ENCODE results near the gene FLAD1.

Gene FLAD1

DNA sequence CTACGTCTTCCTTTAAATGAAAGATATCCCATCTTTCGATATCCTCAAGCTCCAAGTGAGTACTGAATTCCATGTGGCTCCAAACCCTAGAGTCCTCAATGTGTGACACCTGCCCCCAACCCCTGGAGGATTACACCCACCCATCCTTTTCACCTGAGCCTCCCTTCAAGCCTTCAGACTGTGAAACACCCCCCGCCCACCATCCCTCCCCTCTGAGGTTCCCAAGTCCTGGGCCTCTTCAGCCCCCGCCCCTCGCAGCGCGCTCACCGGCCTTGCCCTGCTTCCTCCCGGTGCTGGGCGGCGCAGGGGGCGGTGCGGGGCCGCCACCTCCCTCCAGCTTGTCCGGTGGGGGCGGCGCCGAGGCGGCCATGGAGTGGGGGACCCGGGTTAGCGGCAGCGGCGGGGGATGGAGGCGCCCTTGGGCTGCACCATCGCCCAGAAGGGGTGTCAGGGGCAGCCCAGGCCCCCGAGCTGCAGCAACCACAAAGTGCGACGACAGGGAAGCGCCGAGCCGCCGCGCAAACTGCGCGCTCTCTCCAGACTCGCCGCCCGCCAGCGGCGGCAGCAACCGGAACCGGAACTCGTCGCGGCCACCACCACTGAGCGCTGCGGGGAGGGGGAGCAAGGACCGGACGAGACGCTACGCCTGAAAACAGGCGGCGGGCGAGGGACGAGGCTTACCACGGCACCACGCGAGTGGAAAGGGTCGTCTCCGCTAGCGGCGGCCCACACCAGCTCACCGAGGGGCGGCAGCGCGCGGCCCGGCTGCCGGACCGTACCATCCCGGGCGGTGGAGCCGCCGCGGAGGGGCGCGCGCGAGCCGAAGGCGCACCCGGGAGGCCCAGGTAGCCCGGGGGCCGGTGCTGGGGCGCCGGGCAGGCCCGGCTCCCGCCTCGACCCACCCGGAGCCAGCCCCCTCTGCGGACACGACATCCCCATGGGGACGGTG lies 21.7 kb upstream of the FLAD1 start, which contains the start of gene PYGO2:
Gene PYGO2, minus strand, starts transcription at position 576 of the 949 bp plus-strand sequence. Its CDS starts 206 bp downstream, at position 370.
- peak within 1 kb of the TSS; percentile 57 for H2AFZ ChIP-seq (ENCODE audit: low read length, unreplicated experiment)
- H3K27me3 ChIP-seq (ENCODE audit: insufficient read depth, low read length) = no peaks in the 10 kb centered on the region
- H3K79me2 ChIP-seq (ENCODE audit: control insufficient read depth, insufficient read depth, low read length, unreplicated experiment) = peaks cover 14% of the 10 kb centered on the region
- peaks cover 3% of the 10 kb centered on the region; the same call in 1 of the 2 replicates for H3K36me3 ChIP-seq (ENCODE audit: insufficient read depth, low read length)
- peak within 1 kb of the TSS; percentile 80 for H3K27ac ChIP-seq (ENCODE audit: low read depth, low read length)
- H3K4me1 ChIP-seq (ENCODE audit: control insufficient read depth, insufficient read depth, low read length, unreplicated experiment) = peaks cover 34% of the 10 kb centered on the region
- H3K4me3 ChIP-seq (ENCODE audit: low read depth, low read length) = peak within 1 kb of the TSS; percentile 83

DNA sequence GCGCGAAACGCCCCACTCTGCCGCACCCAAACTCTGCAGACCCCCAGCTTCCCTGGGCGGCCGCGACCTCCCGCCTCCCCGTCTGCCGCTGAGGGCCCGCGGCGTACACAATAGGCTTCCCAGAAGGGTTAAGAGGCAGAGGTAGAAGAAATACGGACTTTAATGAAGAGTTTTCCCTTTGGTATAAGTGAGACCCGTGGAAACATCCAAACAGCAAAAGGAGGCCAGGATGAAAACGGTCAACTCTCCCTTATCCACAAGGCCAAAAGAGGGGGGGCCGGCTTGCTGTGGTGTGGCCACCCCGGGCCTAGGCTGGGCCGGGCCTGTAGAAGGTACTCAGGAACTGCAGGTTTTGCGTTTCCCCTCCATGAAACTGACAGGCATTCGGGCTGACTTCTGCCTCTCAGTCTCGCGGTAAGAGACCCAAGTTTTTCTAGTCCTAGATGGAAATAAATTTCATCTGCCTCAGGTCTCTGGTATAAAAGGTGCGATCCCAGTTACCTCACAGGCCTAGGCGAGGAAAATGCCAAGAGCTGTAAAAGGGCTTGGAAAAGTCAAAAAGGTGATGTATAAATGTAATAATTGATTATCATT lies 20.9 kb upstream of the FLAD1 start:
- Histone ChIP-seq H3K27ac (ENCODE audit: low read depth, low read length) (peak overlapping the region; percentile 80), H3K4me1 (ENCODE audit: control insufficient read depth, insufficient read depth, low read length, unreplicated experiment) (peaks cover 36% of the 10 kb centered on the region), H3K79me2 (ENCODE audit: control insufficient read depth, insufficient read depth, low read length, unreplicated experiment) (peaks cover 22% of the 10 kb centered on the region), H3K27me3 (ENCODE audit: insufficient read depth, low read length) (no peaks in the 10 kb centered on the region), H3K36me3 (ENCODE audit: insufficient read depth, low read length) (peaks cover 3% of the 10 kb centered on the region; the same call in 1 of the 2 replicates), H2AFZ (ENCODE audit: low read length, unreplicated experiment) (no peak overlapping the region), H3K4me3 (ENCODE audit: low read depth, low read length) (peak overlapping the region; percentile 83)

DNA sequence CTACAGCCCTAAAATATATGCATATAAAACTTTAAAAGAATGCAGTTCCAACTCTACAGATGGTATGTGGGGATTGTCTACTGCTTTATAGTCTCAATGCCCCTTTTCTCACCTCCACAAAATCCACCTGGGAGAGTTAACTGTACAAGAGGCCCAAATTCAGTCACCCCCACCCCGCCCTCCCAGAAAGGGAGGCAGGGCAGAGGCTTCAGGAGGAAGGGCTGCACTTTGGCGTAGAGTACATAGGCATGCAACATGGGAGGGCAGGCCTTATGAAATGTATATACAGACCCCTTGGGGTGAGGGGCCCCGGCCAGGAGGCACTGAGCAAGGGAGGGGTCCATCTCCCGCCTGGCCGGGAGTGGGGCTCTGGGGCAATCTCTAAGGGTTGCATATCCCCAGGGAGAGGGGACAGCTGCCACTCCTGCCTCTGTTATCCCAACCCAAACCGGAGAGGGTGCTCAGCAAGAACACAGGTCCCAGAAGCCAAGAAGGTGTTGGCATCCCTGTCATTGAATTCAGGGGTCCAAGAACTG lies 20.3 kb upstream of the FLAD1 start:
- Histone ChIP-seq H2AFZ (ENCODE audit: low read length, unreplicated experiment) (no peak overlapping the region), H3K27me3 (ENCODE audit: insufficient read depth, low read length) (no peaks in the 10 kb centered on the region), H3K27ac (ENCODE audit: low read depth, low read length) (no peak overlapping the region), H3K4me3 (ENCODE audit: low read depth, low read length) (peak overlapping the region; percentile 83), H3K36me3 (ENCODE audit: insufficient read depth, low read length) (peaks cover 3% of the 10 kb centered on the region; the same call in 1 of the 2 replicates), H3K4me1 (ENCODE audit: control insufficient read depth, insufficient read depth, low read length, unreplicated experiment) (peaks cover 42% of the 10 kb centered on the region), H3K79me2 (ENCODE audit: control insufficient read depth, insufficient read depth, low read length, unreplicated experiment) (peaks cover 28% of the 10 kb centered on the region)

DNA sequence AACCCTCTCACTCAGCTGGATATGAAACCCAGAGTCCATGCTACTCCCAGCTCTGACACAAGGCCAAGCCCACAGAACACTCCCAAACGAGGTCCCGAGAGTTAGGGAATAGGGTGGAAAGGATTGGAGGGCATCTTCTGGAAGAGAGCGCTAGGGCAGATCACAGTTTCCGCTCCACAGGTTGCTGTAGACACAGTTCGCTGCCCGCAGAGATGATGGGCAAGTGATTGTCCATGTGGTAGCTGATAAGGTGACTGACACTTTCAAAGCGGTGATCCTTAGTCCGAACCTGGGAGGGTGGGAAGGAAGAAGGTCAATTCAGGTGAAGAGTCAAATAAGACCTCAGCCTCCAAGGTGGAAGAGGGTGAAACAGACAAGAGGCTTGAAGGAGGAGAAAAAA lies 19.5 kb upstream of the FLAD1 start:
- peaks cover 36% of the 10 kb centered on the region for H3K79me2 ChIP-seq (ENCODE audit: control insufficient read depth, insufficient read depth, low read length, unreplicated experiment)
- peaks cover 3% of the 10 kb centered on the region; the same call in 1 of the 2 replicates for H3K36me3 ChIP-seq (ENCODE audit: insufficient read depth, low read length)
- H3K27me3 ChIP-seq (ENCODE audit: insufficient read depth, low read length) = no peaks in the 10 kb centered on the region
- H2AFZ ChIP-seq (ENCODE audit: low read length, unreplicated experiment) = no peak overlapping the region
- H3K27ac ChIP-seq (ENCODE audit: low read depth, low read length) = no peak overlapping the region
- no peak overlapping the region for H3K4me3 ChIP-seq (ENCODE audit: low read depth, low read length)
- H3K4me1 ChIP-seq (ENCODE audit: control insufficient read depth, insufficient read depth, low read length, unreplicated experiment) = peaks cover 49% of the 10 kb centered on the region

DNA sequence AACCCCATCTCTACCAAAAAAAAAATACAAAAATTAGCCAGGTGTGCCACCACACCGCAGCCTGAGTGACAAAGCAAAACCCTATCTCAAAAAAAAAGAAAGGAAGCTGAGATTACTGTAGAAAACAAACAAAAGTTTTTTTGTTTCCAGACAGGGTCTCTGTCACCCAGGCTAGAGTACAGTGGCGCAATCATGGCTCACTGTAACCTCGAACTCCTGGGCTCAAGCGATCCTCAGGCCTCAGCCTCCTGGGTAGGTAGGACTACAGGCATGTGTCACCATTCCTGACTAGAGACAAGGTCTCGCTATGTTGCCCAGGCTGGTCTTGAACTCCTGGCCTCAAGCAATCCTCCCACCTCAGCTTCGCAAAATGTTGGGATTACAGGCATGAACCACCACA lies 18.8 kb upstream of the FLAD1 start:
- H2AFZ ChIP-seq (ENCODE audit: low read length, unreplicated experiment) = no peak overlapping the region
- peaks cover 3% of the 10 kb centered on the region; the same call in 1 of the 2 replicates for H3K36me3 ChIP-seq (ENCODE audit: insufficient read depth, low read length)
- H3K4me1 ChIP-seq (ENCODE audit: control insufficient read depth, insufficient read depth, low read length, unreplicated experiment) = peaks cover 50% of the 10 kb centered on the region
- H3K79me2 ChIP-seq (ENCODE audit: control insufficient read depth, insufficient read depth, low read length, unreplicated experiment) = peaks cover 43% of the 10 kb centered on the region
- peak overlapping the region; percentile 15; the same call in 1 of the 2 replicates for H3K27ac ChIP-seq (ENCODE audit: low read depth, low read length)
- no peaks in the 10 kb centered on the region for H3K27me3 ChIP-seq (ENCODE audit: insufficient read depth, low read length)
- H3K4me3 ChIP-seq (ENCODE audit: low read depth, low read length) = no peak overlapping the region

DNA sequence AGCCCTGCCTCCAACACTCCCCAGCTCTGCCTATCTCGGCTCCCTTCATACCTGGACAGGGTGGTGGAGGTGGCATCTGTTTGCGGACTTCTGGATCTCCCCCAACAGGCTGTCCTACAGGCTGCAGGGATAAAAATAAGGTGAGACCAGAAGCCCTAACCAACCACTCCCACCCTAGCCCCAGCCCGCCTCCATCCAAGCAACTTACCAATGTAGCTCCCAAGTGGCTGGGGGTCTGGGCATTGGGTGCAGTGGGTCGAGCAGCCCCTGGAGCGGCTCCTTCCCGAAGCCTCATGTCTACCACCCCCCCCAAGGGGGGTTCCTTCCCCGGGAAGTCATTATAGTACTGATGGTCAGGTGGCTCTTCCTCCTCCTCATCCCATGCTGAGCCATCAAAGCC lies 17.0 kb upstream of the FLAD1 start:
- H3K27ac ChIP-seq (ENCODE audit: low read depth, low read length) = no peak overlapping the region
- H3K79me2 ChIP-seq (ENCODE audit: control insufficient read depth, insufficient read depth, low read length, unreplicated experiment) = peaks cover 50% of the 10 kb centered on the region
- peaks cover 51% of the 10 kb centered on the region for H3K4me1 ChIP-seq (ENCODE audit: control insufficient read depth, insufficient read depth, low read length, unreplicated experiment)
- H3K27me3 ChIP-seq (ENCODE audit: insufficient read depth, low read length) = no peaks in the 10 kb centered on the region
- no peak overlapping the region for H3K4me3 ChIP-seq (ENCODE audit: low read depth, low read length)
- H2AFZ ChIP-seq (ENCODE audit: low read length, unreplicated experiment) = no peak overlapping the region
- H3K36me3 ChIP-seq (ENCODE audit: insufficient read depth, low read length) = peaks cover 3% of the 10 kb centered on the region; the same call in 1 of the 2 replicates

DNA sequence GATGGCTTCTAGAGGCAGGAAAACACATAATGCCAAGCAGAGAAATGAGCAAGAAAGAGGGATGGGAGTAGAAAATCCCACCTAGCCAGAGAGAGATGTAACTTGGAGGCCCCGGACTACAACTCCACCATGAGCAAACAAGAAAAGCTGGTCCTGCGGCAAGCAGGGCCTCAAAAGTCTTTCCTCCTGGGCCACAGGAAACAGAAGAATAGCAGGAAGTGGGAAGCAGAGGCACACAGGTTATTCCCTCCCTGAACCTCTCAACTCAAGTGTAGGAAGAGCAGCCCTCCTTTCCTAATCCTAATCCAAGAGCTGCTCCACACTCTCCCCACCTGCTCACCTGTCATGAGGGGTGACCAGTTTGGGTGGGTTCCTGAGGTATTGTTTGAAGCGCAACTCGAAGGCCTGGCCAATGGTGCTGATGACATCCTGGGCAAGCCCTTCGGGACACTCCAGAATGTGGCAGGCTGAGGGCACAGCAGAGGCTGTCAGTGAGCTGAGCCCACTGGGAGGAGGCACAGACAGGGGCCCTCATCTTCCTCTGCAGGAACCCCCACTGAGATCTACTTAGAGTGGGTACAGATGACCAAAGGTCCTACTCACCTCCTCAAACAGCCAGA lies 15.7 kb upstream of the FLAD1 start:
- Histone ChIP-seq H3K4me1 (ENCODE audit: control insufficient read depth, insufficient read depth, low read length, unreplicated experiment) (peaks cover 61% of the 10 kb centered on the region), H3K79me2 (ENCODE audit: control insufficient read depth, insufficient read depth, low read length, unreplicated experiment) (peaks cover 50% of the 10 kb centered on the region), H3K4me3 (ENCODE audit: low read depth, low read length) (peak overlapping the region; percentile 90; the same call in 1 of the 2 replicates), H3K36me3 (ENCODE audit: insufficient read depth, low read length) (peaks cover 3% of the 10 kb centered on the region; the same call in 1 of the 2 replicates), H3K27me3 (ENCODE audit: insufficient read depth, low read length) (no peaks in the 10 kb centered on the region), H3K27ac (ENCODE audit: low read depth, low read length) (peak overlapping the region; percentile 31), H2AFZ (ENCODE audit: low read length, unreplicated experiment) (no peak overlapping the region)

DNA sequence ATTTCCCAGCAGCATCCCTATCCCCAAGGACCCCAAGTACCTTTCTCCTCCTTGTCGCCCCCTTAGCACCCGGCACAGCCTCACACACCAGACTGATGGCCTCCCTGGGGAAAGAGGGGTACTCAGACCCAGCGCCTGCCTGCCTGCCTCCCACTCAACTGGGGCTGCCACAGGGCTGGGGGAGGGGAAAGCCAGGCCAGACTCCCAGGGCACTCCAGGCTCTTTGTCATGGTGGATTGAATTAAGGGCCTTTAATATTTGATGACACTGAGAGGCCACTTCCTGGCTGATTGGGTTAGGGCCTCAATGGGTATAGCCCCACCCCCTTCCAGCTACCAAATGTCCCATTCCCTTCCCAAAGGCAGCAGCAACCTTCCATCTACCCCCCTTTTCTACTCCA lies 14.4 kb upstream of the FLAD1 start:
- H3K27ac ChIP-seq (ENCODE audit: low read depth, low read length) = peak overlapping the region; percentile 97
- peaks cover 53% of the 10 kb centered on the region for H3K4me1 ChIP-seq (ENCODE audit: control insufficient read depth, insufficient read depth, low read length, unreplicated experiment)
- peaks cover 50% of the 10 kb centered on the region for H3K79me2 ChIP-seq (ENCODE audit: control insufficient read depth, insufficient read depth, low read length, unreplicated experiment)

DNA sequence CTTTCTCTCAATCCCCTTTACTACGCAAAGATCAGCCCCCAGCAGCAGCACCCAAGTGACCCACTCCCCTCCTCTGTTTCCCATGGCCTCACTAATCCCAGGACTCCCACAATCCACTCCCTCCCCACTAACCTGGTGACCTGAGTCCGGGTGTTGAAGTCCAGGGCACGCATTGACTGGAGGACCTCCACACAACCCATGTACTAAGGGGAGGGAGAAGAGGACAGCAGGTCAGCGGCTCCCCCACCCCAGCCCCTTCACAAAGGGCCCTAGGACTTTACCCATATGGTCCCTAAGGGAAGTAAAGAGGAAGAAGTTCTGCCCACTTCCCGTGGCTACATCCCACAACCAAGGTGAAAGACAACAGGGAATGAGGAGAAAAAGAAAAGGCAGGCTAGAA lies 13.9 kb upstream of the FLAD1 start:
- no peaks in the 10 kb centered on the region for H3K27me3 ChIP-seq (ENCODE audit: insufficient read depth, low read length)
- peak overlapping the region; percentile 90 for H3K4me3 ChIP-seq (ENCODE audit: low read depth, low read length)
- peaks cover 50% of the 10 kb centered on the region for H3K79me2 ChIP-seq (ENCODE audit: control insufficient read depth, insufficient read depth, low read length, unreplicated experiment)
- H3K4me1 ChIP-seq (ENCODE audit: control insufficient read depth, insufficient read depth, low read length, unreplicated experiment) = peaks cover 50% of the 10 kb centered on the region
- no peak overlapping the region for H2AFZ ChIP-seq (ENCODE audit: low read length, unreplicated experiment)
- H3K27ac ChIP-seq (ENCODE audit: low read depth, low read length) = peak overlapping the region; percentile 97
- H3K36me3 ChIP-seq (ENCODE audit: insufficient read depth, low read length) = peaks cover 3% of the 10 kb centered on the region; the same call in 1 of the 2 replicates

More for the DNA sequence above, 14.4 kb upstream of the FLAD1 start:
- Histone ChIP-seq H2AFZ (ENCODE audit: low read length, unreplicated experiment) (no peak overlapping the region), H3K27me3 (ENCODE audit: insufficient read depth, low read length) (no peaks in the 10 kb centered on the region), H3K4me3 (ENCODE audit: low read depth, low read length) (peak overlapping the region; percentile 90), H3K36me3 (ENCODE audit: insufficient read depth, low read length) (peaks cover 3% of the 10 kb centered on the region; the same call in 1 of the 2 replicates)

DNA sequence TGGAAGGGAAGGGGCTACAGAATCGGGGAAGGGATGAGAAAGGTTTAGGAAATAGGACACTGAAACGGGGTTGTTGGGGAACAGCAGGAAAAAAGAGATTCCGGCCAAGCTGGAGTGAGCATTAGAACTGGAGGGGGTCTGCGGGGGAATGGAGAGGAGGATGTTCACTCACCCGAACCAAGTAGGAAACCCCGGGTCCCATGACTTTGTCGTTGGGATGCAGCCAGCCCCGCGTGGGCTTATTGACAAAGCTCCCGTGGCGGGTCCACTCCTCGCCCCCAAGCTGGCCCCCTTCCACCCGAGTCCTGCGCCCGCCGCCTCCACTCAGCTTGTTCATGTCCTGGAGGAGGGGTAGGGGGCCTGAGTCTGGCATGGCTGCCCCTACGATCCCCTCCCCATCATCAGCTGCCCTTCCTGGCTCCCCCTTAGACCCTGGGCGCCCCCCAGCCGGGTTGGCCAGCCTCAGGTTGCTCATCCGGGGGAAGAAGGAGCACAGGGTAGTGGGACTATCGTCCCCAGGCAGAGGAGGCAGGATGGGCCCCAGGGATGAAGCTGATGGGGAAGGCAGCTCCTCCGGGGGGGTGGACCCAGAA lies 13.2 kb upstream of the FLAD1 start:
- Histone ChIP-seq H3K36me3 (ENCODE audit: insufficient read depth, low read length) (no peaks in the 10 kb centered on the region; the same call in 1 of the 2 replicates), H3K79me2 (ENCODE audit: control insufficient read depth, insufficient read depth, low read length, unreplicated experiment) (peaks cover 51% of the 10 kb centered on the region), H3K27ac (ENCODE audit: low read depth, low read length) (peak overlapping the region; percentile 97), H3K4me1 (ENCODE audit: control insufficient read depth, insufficient read depth, low read length, unreplicated experiment) (peaks cover 50% of the 10 kb centered on the region), H3K4me3 (ENCODE audit: low read depth, low read length) (peak overlapping the region; percentile 90), H3K27me3 (ENCODE audit: insufficient read depth, low read length) (no peaks in the 10 kb centered on the region), H2AFZ (ENCODE audit: low read length, unreplicated experiment) (no peak overlapping the region)
